ENCODE data around the gene CWF19L1.

DNA sequence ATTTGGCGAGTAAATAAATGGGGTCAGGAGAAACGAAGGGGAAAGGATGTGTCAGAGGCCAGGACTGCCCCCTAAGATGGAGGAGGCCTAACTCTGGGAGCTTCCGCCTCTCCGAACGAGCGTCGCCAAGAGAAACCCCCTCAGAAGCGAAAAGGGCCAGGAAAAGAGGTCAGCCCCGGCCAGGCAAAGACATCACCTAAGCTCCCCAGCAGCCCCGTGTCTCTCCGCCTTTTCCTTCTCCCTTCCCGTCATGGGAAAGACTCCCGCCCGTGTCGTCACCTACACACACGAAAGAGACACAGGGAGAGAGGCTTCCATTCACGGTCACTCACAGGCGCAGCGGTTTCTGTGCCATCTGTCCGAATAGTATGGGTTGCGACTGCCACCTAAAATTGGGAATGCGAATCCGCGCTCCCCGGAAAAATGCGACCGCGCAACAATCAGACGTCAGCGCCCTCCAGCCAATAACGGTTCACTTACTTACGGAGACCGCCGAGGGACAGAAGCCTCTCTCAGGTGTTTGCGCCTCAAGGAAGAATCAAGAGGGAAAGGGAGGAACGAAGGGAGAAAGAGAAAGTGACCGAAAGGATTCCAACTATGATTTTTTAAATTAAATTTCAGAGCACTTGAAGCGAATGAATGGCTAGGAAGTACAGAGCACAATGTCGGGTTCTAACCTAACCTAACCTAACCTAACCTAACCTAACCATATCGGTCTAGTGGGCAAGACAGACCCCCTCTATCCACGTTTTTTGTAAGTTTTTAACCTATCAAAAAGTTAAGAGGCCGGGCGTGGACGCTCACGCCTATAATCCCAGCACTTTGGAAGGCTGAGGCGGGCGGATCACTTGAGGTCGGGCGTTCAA, at the start of gene CWF19L1:
- TF ChIP-seq, protein P1, sequence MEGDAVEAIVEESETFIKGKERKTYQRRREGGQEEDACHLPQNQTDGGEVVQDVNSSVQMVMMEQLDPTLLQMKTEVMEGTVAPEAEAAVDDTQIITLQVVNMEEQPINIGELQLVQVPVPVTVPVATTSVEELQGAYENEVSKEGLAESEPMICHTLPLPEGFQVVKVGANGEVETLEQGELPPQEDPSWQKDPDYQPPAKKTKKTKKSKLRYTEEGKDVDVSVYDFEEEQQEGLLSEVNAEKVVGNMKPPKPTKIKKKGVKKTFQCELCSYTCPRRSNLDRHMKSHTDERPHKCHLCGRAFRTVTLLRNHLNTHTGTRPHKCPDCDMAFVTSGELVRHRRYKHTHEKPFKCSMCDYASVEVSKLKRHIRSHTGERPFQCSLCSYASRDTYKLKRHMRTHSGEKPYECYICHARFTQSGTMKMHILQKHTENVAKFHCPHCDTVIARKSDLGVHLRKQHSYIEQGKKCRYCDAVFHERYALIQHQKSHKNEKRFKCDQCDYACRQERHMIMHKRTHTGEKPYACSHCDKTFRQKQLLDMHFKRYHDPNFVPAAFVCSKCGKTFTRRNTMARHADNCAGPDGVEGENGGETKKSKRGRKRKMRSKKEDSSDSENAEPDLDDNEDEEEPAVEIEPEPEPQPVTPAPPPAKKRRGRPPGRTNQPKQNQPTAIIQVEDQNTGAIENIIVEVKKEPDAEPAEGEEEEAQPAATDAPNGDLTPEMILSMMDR (IDR thresholded peaks at IDR 0.05; ENCODE audit: low read length): no peak
- TF ChIP-seq EZH2 (IDR thresholded peaks at IDR 0.05; ENCODE audit: borderline replicate concordance, low read length): no peak
